Hippocampal formation (tissue), 2 donors: ENCODE data around the gene UGGT2.
"Not testable (repeated sequence)": the region's sequence is repeated elsewhere in the genome, so short reads cannot be mapped to it uniquely, and the experiment has no call there.

Source experiments
- DNase-seq, 2 donors: peaks; one replicate each; lab custom pipeline; 2025; lab: John Stamatoyannopoulos, UW

Gene UGGT2

DNA sequence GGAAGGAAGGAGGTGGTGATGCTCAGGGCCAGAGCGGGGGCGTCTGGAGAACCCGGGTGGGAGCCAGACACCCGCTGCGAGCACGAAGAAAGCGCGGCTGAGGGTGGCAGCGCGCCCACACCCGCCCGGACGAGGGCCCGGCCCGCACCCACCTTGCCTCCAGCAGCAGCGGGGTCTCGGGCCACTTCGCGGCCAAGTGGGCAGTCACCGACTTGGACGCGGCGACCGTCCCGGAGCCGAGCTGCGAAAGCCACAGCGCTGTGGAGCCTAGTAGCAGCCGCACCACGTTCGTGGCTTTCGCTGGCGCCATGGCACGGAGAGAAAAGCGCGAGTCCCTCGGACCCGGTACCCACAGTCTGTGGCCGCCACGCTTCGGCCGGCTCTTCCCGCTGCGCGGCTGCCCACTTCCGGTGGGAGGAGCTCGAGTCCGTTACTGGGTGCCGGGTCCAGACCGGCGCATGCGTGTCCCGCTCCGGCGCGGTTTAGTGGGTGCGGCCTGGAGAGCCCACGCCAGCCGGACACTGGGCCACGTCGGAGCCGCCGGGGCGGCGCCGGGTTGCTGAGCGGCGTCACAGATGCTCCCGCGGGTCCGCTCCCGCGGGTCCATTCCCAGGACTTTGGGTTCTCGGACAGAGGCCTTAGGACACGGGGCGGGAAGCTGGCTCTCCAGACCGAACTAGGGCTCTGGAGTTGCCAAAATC is at the start of gene UGGT2:
UGGT2 (minus strand) TSS at position 399 of the 701 bp plus-strand sequence; CDS start at position 310, 89 bp downstream.
- DNase-seq: peak; percentile 85 to 86

GRCh38 chr13:96100457-96101220 is 47.4 kb upstream of the UGGT2 start:
- DNase-seq: no peak

DNA sequence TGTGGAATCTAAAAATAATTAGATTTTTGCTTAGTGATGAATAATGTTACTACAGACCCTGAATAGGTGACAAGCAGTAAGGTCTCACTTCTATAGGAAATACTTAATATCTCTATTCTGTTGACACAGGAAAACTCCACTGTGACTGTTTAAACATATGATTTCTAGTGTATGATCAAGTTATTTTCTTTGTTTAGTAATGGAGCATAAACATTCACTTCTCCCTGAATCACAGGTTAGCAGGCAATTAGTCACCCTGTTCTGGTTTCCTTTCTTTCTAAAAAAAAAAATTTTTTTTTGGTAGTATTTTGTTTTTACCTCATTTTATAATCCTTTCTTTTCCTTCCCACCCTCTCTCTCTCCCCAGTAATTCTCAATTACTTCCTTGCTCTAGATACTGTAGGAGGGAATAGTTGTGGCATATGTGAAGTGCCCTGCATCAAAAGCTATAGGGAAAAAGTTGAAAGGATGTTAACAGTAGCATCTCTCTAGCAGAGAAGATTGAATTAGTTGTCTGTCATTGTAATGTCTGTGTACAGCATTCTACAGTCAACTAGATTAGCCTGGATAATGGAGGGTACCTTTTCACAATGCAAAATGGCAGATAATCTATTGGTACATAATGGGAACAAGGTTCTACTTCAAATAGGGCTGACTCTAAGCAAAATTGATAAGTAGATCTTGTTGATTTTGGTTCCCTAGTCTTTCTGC is 40.2 kb upstream of the UGGT2 start:
- DNase-seq: no peak

DNA sequence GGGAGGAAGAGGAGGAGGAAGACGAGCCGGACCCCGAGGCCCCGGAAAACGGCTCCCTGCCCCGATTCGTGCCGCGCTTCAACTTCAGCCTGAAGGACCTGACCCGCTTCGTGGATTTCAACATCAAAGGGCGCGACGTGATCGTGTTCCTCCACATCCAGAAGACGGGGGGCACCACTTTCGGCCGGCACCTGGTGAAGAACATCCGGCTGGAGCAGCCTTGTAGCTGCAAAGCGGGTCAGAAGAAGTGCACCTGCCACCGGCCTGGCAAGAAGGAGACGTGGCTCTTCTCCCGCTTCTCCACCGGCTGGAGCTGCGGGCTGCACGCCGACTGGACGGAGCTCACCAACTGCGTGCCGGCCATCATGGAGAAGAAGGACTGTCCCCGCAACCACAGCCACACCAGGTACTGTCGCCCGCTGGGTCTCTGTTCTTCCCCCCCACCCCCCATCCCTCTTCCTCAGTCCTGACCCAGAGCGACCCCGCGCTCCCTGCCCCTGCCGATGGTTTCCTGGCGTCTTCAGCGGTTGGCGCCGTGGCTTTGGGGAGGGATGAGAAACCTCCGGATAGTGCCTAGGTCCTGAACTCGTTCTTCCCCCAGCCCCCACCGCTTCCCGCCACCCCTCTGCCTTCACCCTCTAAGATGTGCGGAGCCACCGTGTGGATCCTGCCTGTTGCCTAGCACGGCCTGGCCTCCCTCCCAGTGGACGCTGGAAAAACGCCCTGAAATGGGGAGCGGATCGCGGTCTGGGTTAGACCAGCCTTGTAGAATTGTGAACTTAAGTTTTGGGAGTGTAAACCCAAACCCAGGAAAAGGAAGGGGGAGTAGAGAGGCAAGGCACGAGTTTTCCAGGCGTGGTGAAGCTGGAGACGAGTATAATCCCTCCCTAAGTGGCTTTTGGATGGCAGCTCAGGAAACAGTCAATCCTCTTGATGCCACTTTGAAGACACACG is 38.2 kb upstream of the UGGT2 start:
- DNase-seq: peak in 1 of 2 donors; percentile 10

GRCh38 chr13:96090240-96091101 is 37.3 kb upstream of the UGGT2 start:
- no peak for DNase-seq

DNA sequence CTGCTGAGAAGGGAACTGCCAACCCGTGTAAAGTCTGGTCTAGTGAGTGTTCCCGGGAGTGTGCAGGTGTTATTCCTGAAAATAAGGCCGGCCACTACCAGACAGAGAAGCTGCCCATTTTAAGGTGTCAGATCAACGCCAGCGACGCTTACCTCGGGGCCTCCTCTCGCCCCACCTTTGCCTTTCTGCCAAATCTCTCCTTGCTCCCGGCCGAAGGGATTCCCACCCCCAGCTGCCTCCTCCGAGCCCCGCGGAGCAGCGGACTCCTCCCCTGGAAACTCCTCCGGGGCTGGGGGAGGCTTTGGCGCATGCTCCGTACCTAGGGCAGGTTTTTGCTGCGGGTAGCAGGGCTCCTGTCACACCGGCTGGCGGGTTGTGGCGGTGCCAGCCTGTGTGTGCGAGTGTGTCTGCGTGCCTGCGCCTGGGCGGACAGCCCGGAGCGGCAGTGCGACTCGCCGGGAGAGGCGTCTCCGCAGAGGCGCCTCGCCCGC is 36.6 kb upstream of the UGGT2 start, which contains the start of gene HS6ST3:
HS6ST3 (plus strand) TSS at position 359 of the 491 bp plus-strand sequence.
- no peak for DNase-seq

DNA sequence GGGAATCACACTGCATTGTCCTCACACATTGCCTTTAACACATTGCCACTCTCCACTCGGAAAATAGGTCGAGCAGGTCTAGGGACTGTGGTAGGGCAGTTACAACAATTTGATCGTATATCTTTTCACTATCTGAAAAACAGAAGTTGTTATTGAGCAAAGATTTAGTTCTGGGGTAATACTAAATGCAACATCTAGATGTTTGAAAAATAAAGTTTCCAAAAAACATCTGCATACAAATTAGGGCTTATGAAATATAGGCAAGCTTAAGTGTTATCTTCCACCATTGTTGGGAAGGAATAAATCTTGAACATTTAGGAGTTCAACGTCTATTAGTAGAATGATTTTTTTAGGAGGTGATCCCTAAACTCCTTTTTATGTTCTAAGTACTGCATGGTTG is 35.9 kb upstream of the UGGT2 start:
- no peak for DNase-seq

GRCh38 chr13:96086736-96087135 is 33.5 kb upstream of the UGGT2 start:
- no peak for DNase-seq

DNA sequence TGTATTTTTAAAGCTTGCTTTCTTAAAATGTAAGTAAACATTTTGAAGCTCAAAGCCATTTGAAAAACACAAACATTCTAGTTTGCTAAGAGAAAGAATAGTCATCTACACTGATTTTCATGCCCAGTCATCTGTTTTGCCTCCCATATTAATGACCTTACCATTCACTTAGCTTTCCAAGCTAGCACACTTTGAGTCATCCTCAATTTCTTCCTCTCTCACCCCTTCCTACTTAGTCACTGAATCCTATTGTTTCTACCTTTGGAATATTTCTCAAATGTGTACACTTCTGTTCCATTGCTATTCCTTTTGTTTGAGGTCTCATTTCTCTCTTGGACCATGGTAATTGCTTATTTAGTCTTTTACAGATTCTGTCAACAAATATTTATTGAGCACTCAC is 29.4 kb upstream of the UGGT2 start:
- DNase-seq: no peak

GRCh38 chr13:96081888-96082287 is 28.7 kb upstream of the UGGT2 start:
- DNase-seq: no peak

DNA sequence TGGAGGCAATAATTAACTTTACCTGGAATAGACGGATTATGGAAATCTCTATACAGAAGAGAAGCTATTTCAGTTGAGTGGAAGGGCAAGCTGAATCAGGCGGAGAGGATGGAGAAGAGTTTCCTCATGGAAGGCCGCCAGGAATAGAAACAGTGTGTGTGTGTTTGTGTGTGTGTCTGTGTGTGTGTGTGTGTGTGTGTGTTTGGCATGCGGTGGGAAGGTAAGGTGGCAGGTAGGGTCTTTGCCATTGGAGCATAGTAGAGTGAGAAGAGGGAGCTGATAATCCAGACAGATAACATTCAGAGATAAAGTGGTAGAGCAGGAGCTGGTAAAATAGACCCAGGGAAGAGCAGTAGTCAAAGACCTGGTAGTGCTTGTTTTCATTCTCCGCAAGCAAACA is 27.5 kb upstream of the UGGT2 start:
- no peak for DNase-seq

- DNase-seq: no peak
These were observed 22.8 kb upstream of the UGGT2 start for GRCh38 chr13:96075953-96076543.

DNA sequence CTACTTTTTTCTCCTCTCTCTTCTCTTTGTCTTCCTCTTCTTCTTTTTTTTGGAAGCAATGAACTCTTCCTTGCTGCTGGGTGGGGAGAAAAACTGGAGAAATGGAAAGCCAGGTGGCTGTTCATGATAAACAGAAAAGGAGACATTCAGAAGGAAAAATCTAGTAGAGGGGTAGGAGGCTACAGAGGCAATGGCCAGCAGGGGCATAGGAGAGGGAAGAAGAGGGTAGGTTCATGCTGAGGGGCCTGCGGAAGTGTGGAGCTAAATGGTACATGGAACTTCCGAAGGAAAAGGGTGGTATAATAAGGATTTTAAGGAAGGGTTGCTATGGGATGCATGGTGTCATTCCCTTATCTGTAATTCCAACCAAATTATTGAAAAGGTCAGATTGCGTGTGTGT is 19.2 kb upstream of the UGGT2 start:
- DNase-seq: no peak

DNA sequence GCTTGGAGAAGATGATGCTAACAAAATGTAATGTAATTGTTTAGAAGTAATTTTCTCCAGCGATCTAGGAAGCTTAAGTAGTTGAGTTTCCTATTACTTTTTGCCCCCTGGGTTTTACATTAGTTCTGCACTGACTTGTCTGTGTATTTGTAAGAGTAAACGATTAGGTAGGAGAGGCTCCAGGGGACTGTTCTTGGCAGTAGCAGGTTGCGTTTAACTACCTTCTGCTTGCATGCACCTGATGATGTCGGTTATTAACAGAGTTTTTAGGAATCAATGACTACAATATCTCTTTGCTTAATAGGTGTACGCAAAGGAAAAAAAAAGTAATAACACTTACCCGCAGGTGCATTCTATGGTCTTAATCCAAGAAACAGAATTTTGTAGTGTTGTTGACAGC is 18.3 kb upstream of the UGGT2 start:
- DNase-seq: no peak

DNA sequence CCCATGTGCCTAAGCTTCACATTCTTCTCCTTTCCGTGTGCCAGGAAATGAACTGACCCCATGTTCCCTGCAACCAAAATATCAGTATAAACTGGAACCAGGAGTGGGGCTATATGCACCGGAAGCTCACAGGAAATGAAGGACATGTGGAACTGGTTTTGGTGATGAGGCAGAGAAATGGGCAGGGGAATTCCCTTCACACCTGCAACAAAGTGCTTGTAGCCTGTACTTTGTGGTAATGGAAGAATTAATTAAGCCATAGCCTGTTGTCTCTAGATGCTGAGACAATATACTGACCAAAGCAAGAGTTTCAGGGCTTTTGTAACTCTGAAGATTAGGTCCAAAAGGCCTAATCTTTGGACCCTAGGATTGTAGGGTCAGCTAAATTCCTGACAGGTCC is 15.5 kb upstream of the UGGT2 start:
- DNase-seq: no peak

DNA sequence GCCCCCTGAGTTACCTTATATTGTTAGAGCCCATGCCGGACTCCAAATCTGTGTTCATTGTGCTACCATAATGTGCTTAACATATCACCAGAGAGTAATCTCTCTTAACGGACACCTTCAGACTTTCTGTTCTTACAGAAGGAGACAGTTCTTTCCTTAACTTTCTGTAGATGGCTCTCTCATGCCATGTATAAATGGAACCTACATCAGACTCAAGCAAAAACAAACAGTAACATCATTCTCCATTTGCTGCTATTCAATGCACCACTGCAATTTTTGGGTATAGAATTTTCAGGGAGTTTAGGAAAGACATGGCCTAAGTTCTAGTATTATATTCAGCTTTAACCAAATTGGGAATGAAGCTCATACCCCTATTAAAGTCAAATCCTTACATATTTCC is 12.6 kb upstream of the UGGT2 start:
- peak in 1 of 2 donors; percentile 27 for DNase-seq

DNA sequence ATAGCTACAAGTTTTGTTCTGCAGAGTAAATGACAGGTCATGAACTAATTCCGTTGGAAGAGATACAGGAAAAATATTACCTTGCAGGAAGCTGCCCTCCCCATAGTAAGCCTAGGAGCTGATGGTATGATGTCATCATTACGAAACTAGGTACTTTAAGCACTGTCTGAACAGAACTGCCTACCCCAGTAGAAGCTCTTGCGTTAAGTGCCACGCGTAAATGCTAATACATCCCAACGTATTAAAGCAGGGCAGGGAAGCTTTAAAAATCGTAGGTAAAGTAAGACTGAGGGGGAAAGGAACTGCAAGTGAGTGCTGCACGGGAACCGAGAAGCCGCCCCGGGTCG is 572 bp downstream of the UGGT2 start:
- DNase-seq: no peak

DNA sequence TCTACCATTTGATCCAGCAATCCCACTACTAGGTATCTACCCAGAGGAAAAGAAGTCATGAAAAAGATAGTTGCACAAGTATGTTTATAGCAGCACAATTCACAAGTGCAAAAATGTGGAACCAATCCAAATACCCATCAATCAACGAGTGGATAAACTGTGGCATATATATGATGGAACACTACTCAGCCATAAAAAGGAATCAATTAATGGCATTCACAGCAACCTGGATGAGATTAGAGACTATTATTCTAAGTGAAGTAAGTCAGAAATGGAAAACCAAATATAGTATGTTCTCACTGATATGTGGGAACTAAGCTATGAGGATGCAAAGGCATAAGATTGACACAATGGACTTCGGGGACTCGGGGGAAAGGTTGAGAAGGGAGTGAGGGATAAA is 1.3 kb downstream of the UGGT2 start:
- not testable (repeated sequence) for DNase-seq

DNA sequence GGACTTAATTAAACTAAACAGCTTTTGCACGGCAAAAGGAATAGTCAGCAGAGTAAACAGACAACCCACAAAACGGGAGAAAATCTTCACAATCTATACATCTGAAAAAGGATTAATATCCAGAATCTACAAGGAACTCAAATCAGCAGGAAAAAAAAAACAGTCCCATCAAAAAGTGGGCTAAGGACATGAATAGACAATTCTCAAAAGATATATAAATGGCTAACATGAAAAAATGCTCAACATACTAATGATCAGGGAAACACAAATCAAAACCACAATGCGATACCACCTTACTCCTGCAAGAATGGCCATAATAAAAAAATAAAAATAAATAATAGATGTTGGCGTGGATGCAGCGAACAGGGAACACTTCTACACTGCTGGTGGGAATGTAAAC is 1.7 kb downstream of the UGGT2 start:
- not testable (repeated sequence) for DNase-seq

GRCh38 chr13:96050955-96051354 is 2.2 kb downstream of the UGGT2 start:
- DNase-seq: not testable (repeated sequence)
